Endothelial cell of umbilical vein (primary cell): ENCODE results near the gene NPTX1.

Experiments used
- CTCF ChIP-seq, 2 donors: IDR thresholded peaks; 1 replicate in 1 of 2; 2 replicates in 1 of 2; pipeline ENCODE4 v1.5.1; 2011; ENCODE audit warnings: low read length in 2 of 2, mild to moderate bottlenecking in 2 of 2, moderate library complexity in 2 of 2, control low read depth in 1 of 2, inconsistent platforms in 1 of 2, low read depth in 1 of 2; ENCODE audit not compliant: insufficient read depth in 1 of 2; ENCODE audit errors: extremely low read depth in 1 of 2
- EZH2 ChIP-seq: IDR thresholded peaks from 2 replicates; pipeline ENCODE4 v1.6.1; 2012; ENCODE audit warnings: borderline replicate concordance, low read depth, mild to moderate bottlenecking, moderate library complexity, low read length, inconsistent platforms; ENCODE audit not compliant: severe bottlenecking
- MAX ChIP-seq: IDR thresholded peaks from 2 replicates; pipeline ENCODE4 v1.6.1; 2011; ENCODE audit not compliant: insufficient read depth, insufficient read length
- MYC ChIP-seq: IDR thresholded peaks from one replicate; pipeline ENCODE4 v1.6.1; 2011; ENCODE audit warnings: mild to moderate bottlenecking, low read depth, low read length
- POLR2A ChIP-seq: IDR thresholded peaks from 2 replicates; pipeline ENCODE4 v1.6.1; 2012; ENCODE audit warnings: low read depth, mild to moderate bottlenecking, control low read depth, low read length
- POLR2AphosphoS5 ChIP-seq: IDR thresholded peaks from 2 replicates; pipeline ENCODE4 v1.6.1; 2012; ENCODE audit warnings: low read depth, mild to moderate bottlenecking, control low read depth, low read length, moderate library complexity; ENCODE audit not compliant: insufficient read depth

GRCh38 chr17:80477647-80478478 is 1.5 kb upstream of the NPTX1 start:
- TF ChIP-seq POLR2A, result no peak
- TF ChIP-seq CTCF (IDR thresholded peaks at IDR 0.05; ENCODE audit: extremely low read depth in 1 of 2, insufficient read depth in 1 of 2, low read depth in 1 of 2, low read length in 2 of 2), result peak; percentile 8 to 67
- no peak for TF ChIP-seq EZH2
- no peak for TF ChIP-seq POLR2AphosphoS5
- no peak for TF ChIP-seq MYC
- no peak for TF ChIP-seq MAX
